NCI-H510A treated with DMSO at 0.1 percent for 48 hours (cell line): ENCODE results near the gene MRPL24.

Experiments
- DNase-seq: peaks from one replicate; lab custom pipeline; 2025; lab: John Stamatoyannopoulos, UW

MRPL24 gene

GRCh38 chr1:156709757-156710489 is 31.0 kb downstream of the MRPL24 start:
- no peak for DNase-seq

GRCh38 chr1:156709031-156709430 is 31.9 kb downstream of the MRPL24 start:
- DNase-seq, result no peak

DNA sequence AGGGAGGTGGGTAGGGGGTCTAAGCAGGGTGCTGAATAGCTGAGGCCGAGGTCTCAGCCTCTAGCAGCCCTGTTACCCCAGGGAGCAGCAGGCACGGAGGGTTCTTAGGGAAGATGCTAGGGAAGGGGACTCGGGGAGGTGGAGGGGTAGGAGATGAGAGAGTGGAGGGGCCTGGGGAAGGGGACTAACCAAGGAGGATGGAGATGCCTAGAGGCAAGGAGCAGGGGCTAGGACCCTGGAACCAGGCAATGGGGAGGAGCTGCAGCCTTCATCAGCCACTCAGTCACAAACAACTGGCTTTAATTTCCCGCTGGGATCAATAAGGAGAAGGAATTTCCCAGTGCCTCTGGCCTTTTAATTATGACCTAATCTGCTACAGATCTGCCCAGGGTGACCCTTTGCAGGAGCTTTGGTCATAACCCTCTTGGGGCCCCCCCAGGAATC is 32.6 kb downstream of the MRPL24 start:
- no peak for DNase-seq

DNA sequence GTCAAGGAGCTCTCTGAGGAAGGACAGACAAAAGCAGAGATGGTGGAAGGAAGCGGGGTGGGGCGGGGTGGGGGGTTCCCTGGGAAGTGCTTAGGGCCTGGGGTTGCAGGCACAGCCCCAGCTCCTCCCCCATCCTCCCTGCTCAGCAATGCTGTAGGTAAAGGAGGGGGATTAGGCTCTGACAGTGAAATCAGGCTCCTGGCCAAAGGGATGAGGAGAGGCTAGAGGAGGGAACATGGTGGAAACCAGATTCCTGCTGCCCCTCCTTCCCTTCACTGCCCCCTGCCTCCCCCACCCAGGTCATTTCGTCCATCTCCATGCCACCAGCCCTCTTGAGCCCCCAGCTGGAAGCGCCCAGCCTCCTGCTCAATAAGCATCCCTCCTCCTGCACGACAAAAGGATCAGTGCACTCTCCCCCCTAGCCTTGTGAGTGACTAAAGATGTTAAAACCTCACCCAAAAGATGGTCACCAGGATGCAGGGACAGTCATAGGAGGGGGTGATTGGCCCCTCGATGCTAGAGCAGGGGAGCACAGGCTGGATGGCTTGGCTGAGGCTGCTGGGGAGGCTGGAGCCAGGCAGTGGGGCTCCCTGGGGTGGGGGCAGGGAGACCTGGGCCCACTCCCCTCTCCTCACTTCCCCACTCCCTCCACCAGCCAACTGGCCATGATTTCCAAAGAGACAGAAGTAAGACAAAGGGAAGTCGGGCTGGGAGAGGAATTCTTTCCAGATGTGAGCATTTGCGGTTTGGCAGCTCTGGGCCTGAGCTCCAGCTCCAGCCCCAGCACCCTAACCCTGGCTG is 33.3 kb downstream of the MRPL24 start:
- no peak for DNase-seq

DNA sequence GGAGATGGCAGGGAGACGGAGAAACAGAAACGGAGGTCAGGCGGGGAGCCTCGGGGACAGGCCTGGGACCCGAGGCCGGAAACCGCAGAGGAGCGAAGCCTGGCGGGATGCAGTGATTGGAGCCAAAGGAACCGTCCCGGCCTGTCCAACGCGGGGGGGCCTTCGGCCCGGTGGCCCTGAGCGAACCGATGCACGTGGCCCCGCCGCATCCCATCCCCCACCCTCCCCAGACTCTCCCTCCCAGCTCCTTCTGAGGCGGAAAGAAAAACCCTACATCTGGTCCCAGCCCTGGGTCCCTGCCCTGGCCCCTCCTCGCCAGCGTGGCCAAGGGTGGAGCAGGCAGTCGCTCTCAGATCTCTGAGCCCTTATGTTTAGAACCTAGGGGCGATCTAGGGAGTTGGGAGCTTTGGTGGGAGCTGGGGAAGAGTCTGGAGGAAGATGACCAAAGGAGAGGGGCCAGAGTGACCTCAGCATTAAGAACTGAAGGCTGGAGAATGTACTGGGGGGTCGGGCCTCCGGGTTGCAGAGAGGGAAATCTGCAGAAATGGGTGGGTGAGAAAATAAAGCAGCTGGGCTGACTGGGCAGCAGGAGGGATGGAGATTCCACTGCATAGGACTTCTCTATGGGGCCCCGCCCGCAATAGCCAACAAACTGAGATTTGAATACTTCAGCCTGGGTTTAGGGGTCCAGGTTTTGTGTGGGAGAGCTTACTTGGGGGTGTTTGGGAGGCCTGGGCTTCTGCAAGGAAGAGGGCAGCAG is 34.1 kb downstream of the MRPL24 start:
- DNase-seq, result no peak

- peak; percentile 91 for DNase-seq
Observed at GRCh38 chr1:156705918-156706656, 34.8 kb downstream of the MRPL24 start.

GRCh38 chr1:156705321-156705917 is 35.5 kb downstream of the MRPL24 start, which contains the start of gene CRABP2:
Gene CRABP2, minus strand, starts transcription at chr1:156705583. Its CDS starts 137 bp downstream, at chr1:156705446.
- DNase-seq, result peak; percentile 81

DNA sequence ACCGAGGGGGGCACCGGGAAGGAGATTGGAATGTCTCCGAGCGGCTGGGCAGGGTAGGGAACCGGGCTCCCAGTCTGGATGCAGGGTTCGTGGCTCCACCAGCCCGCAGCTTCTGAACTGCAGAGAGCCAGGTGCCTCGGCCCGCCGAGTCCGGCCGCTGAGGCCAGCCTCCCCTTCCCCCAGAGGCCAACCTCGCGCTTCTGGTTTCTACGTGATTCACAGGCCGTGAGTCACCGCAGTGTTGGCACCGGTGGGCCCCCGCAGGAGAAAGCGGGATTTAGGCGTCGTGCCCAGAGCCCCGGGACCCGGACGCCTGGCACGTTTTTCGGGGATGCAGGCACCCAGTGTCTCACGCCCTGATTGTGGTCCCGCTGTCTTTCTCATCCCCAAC is 36.0 kb downstream of the MRPL24 start:
- DNase-seq, result no peak

DNA sequence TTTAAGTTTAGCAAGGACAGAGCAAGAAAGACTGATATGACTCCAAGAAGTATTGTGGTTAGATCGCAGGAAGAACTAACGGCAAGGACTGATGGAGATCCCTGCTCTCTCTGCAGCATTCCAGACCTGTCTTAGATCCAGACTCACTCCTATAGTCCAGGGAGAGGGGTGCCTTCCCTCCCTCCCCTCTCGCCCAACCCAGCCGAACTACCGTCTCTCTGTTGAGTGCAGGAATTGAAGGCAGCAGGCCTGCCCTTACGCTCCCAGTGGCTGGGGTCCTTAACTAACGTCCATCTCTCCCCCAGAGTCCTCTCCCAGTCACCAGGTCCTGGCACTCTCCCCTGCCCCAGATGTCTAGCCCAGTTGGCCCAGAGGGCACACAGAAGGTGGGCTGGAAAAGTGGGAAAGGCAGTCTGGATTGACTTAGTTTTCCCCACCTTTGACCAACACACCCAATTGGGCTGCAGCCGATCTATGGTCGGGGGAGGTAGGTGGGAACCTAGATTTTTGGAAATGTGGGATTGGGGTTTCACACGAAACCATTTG is 36.6 kb downstream of the MRPL24 start:
- DNase-seq, result no peak

GRCh38 chr1:156703741-156704140 is 37.1 kb downstream of the MRPL24 start:
- no peak for DNase-seq

DNA sequence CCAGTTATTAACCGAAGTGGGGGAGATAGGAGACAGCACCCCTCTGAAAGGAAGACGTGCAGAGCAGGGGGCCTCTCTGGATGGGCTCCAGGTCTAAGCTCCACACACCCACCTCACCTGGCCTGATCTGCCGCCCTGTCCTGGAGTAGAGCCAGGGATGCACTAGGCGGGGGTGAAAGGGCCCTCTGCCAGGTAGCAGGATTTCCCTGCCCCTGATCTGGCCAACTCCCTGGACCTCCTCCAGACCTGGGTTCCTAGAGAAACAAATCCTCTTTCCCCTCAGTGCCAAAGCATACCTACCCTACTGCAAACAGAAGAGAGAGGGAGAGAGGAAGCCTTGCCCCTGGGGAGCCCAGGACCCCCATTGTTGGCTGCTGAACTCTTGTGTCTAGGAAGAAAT is 37.6 kb downstream of the MRPL24 start:
- DNase-seq, result no peak

GRCh38 chr1:156700736-156701531 is 40.0 kb downstream of the MRPL24 start:
- DNase-seq, result no peak

DNA sequence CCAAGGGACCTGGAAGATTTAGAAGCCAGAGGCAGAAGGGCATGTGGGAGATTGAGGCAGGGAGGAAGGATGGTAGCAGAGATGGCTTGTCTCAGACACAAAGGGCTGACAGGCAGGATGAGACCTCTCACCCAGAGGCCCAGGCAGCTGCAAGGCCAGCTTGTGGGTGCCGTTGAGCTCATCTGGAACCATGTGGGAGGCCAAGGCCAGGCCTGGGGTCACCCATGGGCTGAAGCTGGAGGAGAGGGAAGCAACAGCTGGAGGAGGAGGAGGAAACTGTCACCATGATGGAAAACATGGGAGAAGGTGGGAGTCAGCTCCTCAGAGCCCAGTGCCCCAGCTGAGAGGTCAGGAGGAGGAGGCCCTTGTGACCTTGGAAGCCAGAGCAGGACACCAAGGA is 41.9 kb downstream of the MRPL24 start:
- DNase-seq, result no peak

DNA sequence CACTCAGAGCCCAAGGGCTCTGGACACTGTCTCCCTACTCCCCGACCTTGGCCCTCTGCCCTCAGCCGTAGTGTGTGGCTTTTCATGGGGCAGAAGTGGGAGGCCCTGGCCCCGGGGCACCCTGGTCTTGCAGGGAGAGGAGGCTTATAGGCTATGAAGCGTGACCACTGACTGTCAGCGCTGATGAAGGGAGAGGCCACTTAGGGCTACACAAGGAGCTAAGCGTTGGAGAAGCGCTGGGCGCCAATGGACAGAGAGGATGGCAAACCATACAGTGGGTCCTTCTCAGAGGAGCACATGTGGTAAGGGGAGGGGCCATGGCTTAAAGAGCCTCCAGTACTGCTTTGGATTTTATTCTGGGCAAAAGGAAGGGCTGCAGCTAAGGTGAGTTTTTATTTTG is 43.4 kb downstream of the MRPL24 start:
- peak; percentile 87 for DNase-seq

DNA sequence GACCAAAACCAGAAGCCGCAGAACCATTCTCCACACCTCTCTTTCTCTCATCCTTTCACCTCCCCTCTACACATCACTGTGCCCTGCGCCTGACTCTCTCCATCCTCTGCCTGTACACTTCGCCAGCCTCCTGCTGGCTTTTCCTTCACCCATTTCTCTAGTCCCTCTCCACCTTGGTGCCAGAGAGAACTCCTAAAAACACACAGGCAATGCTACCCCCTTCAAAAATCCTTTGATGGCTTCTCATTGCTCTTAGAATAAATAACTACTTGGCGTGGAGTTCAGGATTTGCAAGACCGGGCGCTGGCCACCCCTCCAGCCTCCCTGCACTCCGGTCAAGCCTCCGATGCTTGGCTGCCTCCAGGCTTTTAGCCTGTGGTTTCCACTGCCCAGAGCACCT is 44.1 kb downstream of the MRPL24 start:
- no peak for DNase-seq

- no peak for DNase-seq
Observed at GRCh38 chr1:156694690-156694962, 46.3 kb downstream of the MRPL24 start.

GRCh38 chr1:156693848-156694689 is 46.8 kb downstream of the MRPL24 start:
- DNase-seq, result peak; percentile 64

- peak; percentile 83 for DNase-seq
Observed at GRCh38 chr1:156692925-156693847, 47.7 kb downstream of the MRPL24 start.
